H9 (cell line): ENCODE results near the gene MGAM2. TPM values are rescaled to one million over a fixed set of nuclear protein-coding genes. Genes with fewer than 3 reads are reported as not detected.

Experiments used
- DNase-seq: peaks from one replicate; pipeline ENCODE4 v3.0.0-alpha.2; 2017
- H2AFZ ChIP-seq: one replicate; pipeline ENCODE4 v1.6.1; 2013; ENCODE audit warnings: mild to moderate bottlenecking, low read length, control low read depth, moderate library complexity
- H2AK5ac ChIP-seq: 2 replicates; pipeline ENCODE4 v1.6.1; 2013; ENCODE audit warnings: low read length, control low read depth, mixed read lengths; ENCODE audit not compliant: insufficient read length
- H2BK120ac ChIP-seq: one replicate; pipeline ENCODE4 v1.6.1; 2013; ENCODE audit warnings: low read depth, mild to moderate bottlenecking, low read length, control low read depth, inconsistent platforms; ENCODE audit not compliant: poor library complexity, severe bottlenecking
- H2BK12ac ChIP-seq: 2 replicates; pipeline ENCODE4 v1.6.1; 2013; ENCODE audit warnings: low read length, control low read depth, mixed read lengths, low read depth; ENCODE audit not compliant: insufficient read length
- H2BK15ac ChIP-seq: 2 replicates; pipeline ENCODE4 v1.6.1; 2013; ENCODE audit warnings: low read depth, low read length, control low read depth
- H2BK20ac ChIP-seq: one replicate; pipeline ENCODE4 v1.6.1; 2013; ENCODE audit warnings: low read depth, mild to moderate bottlenecking, low read length, control low read depth, inconsistent platforms; ENCODE audit not compliant: poor library complexity, severe bottlenecking
- H2BK5ac ChIP-seq: 2 replicates; pipeline ENCODE4 v1.6.1; 2013; ENCODE audit warnings: low read length, control low read depth, mixed read lengths; ENCODE audit not compliant: insufficient read length
- H3K14ac ChIP-seq: 2 replicates; pipeline ENCODE4 v1.6.1; 2013; ENCODE audit warnings: low read length, control low read depth; ENCODE audit not compliant: insufficient read depth
- H3K18ac ChIP-seq: 2 replicates; pipeline ENCODE4 v1.6.1; 2013; ENCODE audit warnings: low read depth, mild to moderate bottlenecking, mixed read lengths, low read length, control low read depth; ENCODE audit not compliant: insufficient read length
- H3K23ac ChIP-seq: 2 replicates; pipeline ENCODE4 v1.6.1; 2013; ENCODE audit warnings: low read length, control low read depth, mixed read lengths, low read depth; ENCODE audit not compliant: insufficient read length
- H3K23me2 ChIP-seq: 2 replicates; pipeline ENCODE4 v1.6.1; 2013; ENCODE audit warnings: low read depth, mild to moderate bottlenecking, mixed read lengths, low read length, control low read depth; ENCODE audit not compliant: insufficient read length, poor library complexity, severe bottlenecking
- H3K27ac ChIP-seq: 2 replicates; pipeline ENCODE4 v1.5.1; 2013; ENCODE audit warnings: low read length, control low read depth, mixed read lengths, low read depth; ENCODE audit not compliant: insufficient read length
- H3K27me3 ChIP-seq: 2 replicates; pipeline ENCODE4 v1.6.1; 2013; ENCODE audit warnings: low read length, control low read depth, inconsistent platforms; ENCODE audit not compliant: insufficient read depth
- H3K4ac ChIP-seq: 2 replicates; pipeline ENCODE4 v1.6.1; 2013; ENCODE audit warnings: low read depth, mild to moderate bottlenecking, control low read depth, inconsistent platforms, low read length, moderate library complexity
- H3K4me1 ChIP-seq: 2 replicates; pipeline ENCODE4 v1.6.1; 2013; ENCODE audit warnings: low read length, control low read depth, inconsistent platforms; ENCODE audit not compliant: insufficient read depth
- H3K4me2 ChIP-seq: 2 replicates; pipeline ENCODE4 v1.6.1; 2013; ENCODE audit warnings: low read length, control low read depth, mixed read lengths; ENCODE audit not compliant: insufficient read length, insufficient read depth
- H3K56ac ChIP-seq: 2 replicates; pipeline ENCODE4 v1.6.1; 2013; ENCODE audit warnings: low read depth, mild to moderate bottlenecking, mixed read lengths, low read length, control low read depth; ENCODE audit not compliant: insufficient read length
- H3K79me1 ChIP-seq: 2 replicates; pipeline ENCODE4 v1.6.1; 2013; ENCODE audit warnings: low read depth, mild to moderate bottlenecking, moderate library complexity, low read length, control low read depth, inconsistent platforms; ENCODE audit not compliant: insufficient read depth, poor library complexity, severe bottlenecking
- H3K79me2 ChIP-seq: 2 replicates; pipeline ENCODE4 v1.6.1; 2013; ENCODE audit warnings: low read length, control low read depth, inconsistent platforms; ENCODE audit not compliant: insufficient read depth
- H3K9ac ChIP-seq: 2 replicates; pipeline ENCODE4 v1.6.1; 2013; ENCODE audit warnings: low read length, control low read depth, mixed read lengths; ENCODE audit not compliant: insufficient read length; ENCODE audit errors: extremely low read depth
- H3K9me3 ChIP-seq: one replicate; pipeline ENCODE4 v1.6.1; 2013; ENCODE audit warnings: low read depth, low read length, inconsistent platforms; ENCODE audit not compliant: control insufficient read depth
- H3T11ph ChIP-seq: one replicate; pipeline ENCODE4 v1.6.1; 2013; ENCODE audit warnings: mild to moderate bottlenecking, low read length, control low read depth, inconsistent platforms
- H4K20me1 ChIP-seq: one replicate; pipeline ENCODE4 v1.6.1; 2013; ENCODE audit not compliant: control insufficient read depth, insufficient read length, insufficient read depth
- H4K5ac ChIP-seq: 2 replicates; pipeline ENCODE4 v1.6.1; 2013; ENCODE audit warnings: low read depth, mild to moderate bottlenecking, mixed read lengths, low read length, control low read depth; ENCODE audit not compliant: insufficient read length
- H4K8ac ChIP-seq: replicated peaks from 2 replicates; pipeline ENCODE4 v1.6.1; 2013; ENCODE audit warnings: low read length, control low read depth, mixed read lengths, low read depth; ENCODE audit not compliant: insufficient read length
- H4K91ac ChIP-seq: 2 replicates; pipeline ENCODE4 v1.6.1; 2013; ENCODE audit warnings: low read depth, mild to moderate bottlenecking, moderate library complexity, mixed read lengths, low read length, control low read depth; ENCODE audit not compliant: insufficient read length
- H3K27ac Mint-ChIP-seq, 3 experiments: 2 replicates in 2 of 3; 3 replicates in 1 of 3; pipeline ENCODE4 v1.8.0; 2020 to 2021; ENCODE audit warnings: mixed read lengths in 3 of 3, mild to moderate bottlenecking in 1 of 3, moderate library complexity in 1 of 3
- H3K27me3 Mint-ChIP-seq: 2 replicates; pipeline ENCODE4 v1.8.0; 2021; ENCODE audit warnings: low read depth, mild to moderate bottlenecking, moderate library complexity, mixed read lengths
- H3K36me3 Mint-ChIP-seq, 3 experiments: 2 replicates in 2 of 3; 3 replicates in 1 of 3; pipeline ENCODE4 v1.8.0; 2020 to 2021; ENCODE audit warnings: low read depth in 3 of 3, mixed read lengths in 3 of 3; ENCODE audit not compliant: insufficient read depth in 1 of 3
- H3K4me1 Mint-ChIP-seq, 2 experiments: 2 replicates each; pipeline ENCODE4 v1.8.0; 2020; ENCODE audit warnings: mixed read lengths in 2 of 2
- H3K4me3 Mint-ChIP-seq, 2 experiments: 2 replicates in 1 of 2; 3 replicates in 1 of 2; pipeline ENCODE4 v1.8.0; 2020 to 2021; ENCODE audit warnings: mild to moderate bottlenecking in 2 of 2, mixed read lengths in 2 of 2, moderate library complexity in 1 of 2
- H3K9me3 Mint-ChIP-seq, 2 experiments: 2 replicates in 1 of 2; 3 replicates in 1 of 2; pipeline ENCODE4 v1.8.0; 2020; ENCODE audit warnings: mild to moderate bottlenecking in 2 of 2, mixed read lengths in 2 of 2, moderate library complexity in 1 of 2
- CTCF ChIP-seq: fragments of 200-600 bp; sonication (generic); conservative IDR thresholded peaks from 3 replicates; pipeline ENCODE4 v1.8.0; 2021; ENCODE audit warnings: antibody characterized with exemption, mild to moderate bottlenecking
- WGBS: extraction: QIAGEN DNeasy Blood & Tissue Kit; methylation state at CpG from one replicate; pipeline ENCODE4 v1.1.7; 2013; ENCODE audit warnings: missing lambda C conversion rate, low lambda C conversion rate, mixed read lengths; ENCODE audit not compliant: insufficient read length; ENCODE audit errors: extremely low coverage; 5-methylcytosine and 5-hydroxymethylcytosine counted together
- total RNA-seq: library from RNA; stranded (reverse); gene quantifications from 2 replicates; pipeline ENCODE4 v1.2.1, GENCODE V29; 2021

The MGAM2 gene
- total RNA-seq, 1 experiment from 2014 or later: not detected

GRCh38 chr7:142108728-142109505, 2.6 kb upstream of the MGAM2 start:
- no peak overlapping the region for H3K18ac ChIP-seq
- no peak overlapping the region for H3K4ac ChIP-seq
- H2BK20ac ChIP-seq: no peak overlapping the region
- no CpG with 5 or more reads among the region's 8 CpGs for WGBS
- Mint-ChIP-seq H3K4me3 (no peak overlapping the region), H3K27ac (no peak overlapping the region), H3K36me3 (no peaks in the 10 kb centered on the region), H3K9me3 (no peaks in the 10 kb centered on the region), H3K27me3 (no peaks in the 10 kb centered on the region), H3K4me1 (peaks cover 9 to 12% of the 10 kb centered on the region in 2 experiments)
- no peaks in the 10 kb centered on the region for H3K79me2 ChIP-seq
- no peak overlapping the region for H3K56ac ChIP-seq
- no peak overlapping the region for H4K8ac ChIP-seq
- no peaks in the 10 kb centered on the region for H3K9me3 ChIP-seq
- H3K79me1 ChIP-seq: no peaks in the 10 kb centered on the region
- no peaks in the 10 kb centered on the region for H4K20me1 ChIP-seq
- no peak for TF ChIP-seq CTCF
- H2BK5ac ChIP-seq: no peak overlapping the region
- no peaks in the 10 kb centered on the region for H3K27me3 ChIP-seq
- no peak overlapping the region for H2BK12ac ChIP-seq
- no peak overlapping the region for H3K9ac ChIP-seq
- DNase-seq: no peak
- peaks cover 3% of the 10 kb centered on the region; the same call in 1 of the 2 replicates for H3K4me1 ChIP-seq
- no peaks in the 10 kb centered on the region for H3K23me2 ChIP-seq
- H2AFZ ChIP-seq: no peak overlapping the region
- no peak overlapping the region for H2AK5ac ChIP-seq
- no peak overlapping the region for H2BK120ac ChIP-seq
- no peak overlapping the region for H3K23ac ChIP-seq
- no peak overlapping the region for H2BK15ac ChIP-seq
- H3K27ac ChIP-seq: no peak overlapping the region
- no peak overlapping the region for H3K14ac ChIP-seq
- H4K5ac ChIP-seq: no peak overlapping the region
- no peak overlapping the region for H3T11ph ChIP-seq
- H3K4me2 ChIP-seq: no peak overlapping the region
- no peak overlapping the region for H4K91ac ChIP-seq
